Duodenal mucosa (tissue), 2 donors: Measurements from ENCODE around the gene MYO1H.

Source experiments
- H3K27ac ChIP-seq: one replicate; pipeline ENCODE4 v1.7.0; 2013; ENCODE audit warnings: low read depth, low read length
- H3K27me3 ChIP-seq, 2 donors: one replicate each; pipeline ENCODE4 v1.7.0; 2013; ENCODE audit warnings: low read length in 2 of 2, control low read depth in 1 of 2; ENCODE audit not compliant: insufficient read depth in 2 of 2, control insufficient read depth in 1 of 2
- H3K36me3 ChIP-seq, 2 donors: one replicate each; pipeline ENCODE4 v1.7.0; 2013; ENCODE audit warnings: low read length in 2 of 2, control low read depth in 1 of 2; ENCODE audit not compliant: insufficient read depth in 2 of 2, control insufficient read depth in 1 of 2
- H3K4me1 ChIP-seq, 2 donors: one replicate each; pipeline ENCODE4 v1.7.0; 2013; ENCODE audit warnings: low read length in 2 of 2, control low read depth in 1 of 2; ENCODE audit not compliant: insufficient read depth in 2 of 2, control insufficient read depth in 1 of 2
- H3K4me3 ChIP-seq, 2 donors: one replicate each; pipeline ENCODE4 v1.7.0; 2013; ENCODE audit warnings: low read length in 2 of 2, low read depth in 1 of 2
- H3K9ac ChIP-seq, 2 donors: one replicate each; pipeline ENCODE4 v1.7.0; 2013; ENCODE audit warnings: low read length in 2 of 2, low read depth in 1 of 2
- H3K9me3 ChIP-seq, 2 donors: one replicate each; pipeline ENCODE4 v1.7.0; 2013; ENCODE audit warnings: low read length in 2 of 2, control low read depth in 1 of 2; ENCODE audit not compliant: control insufficient read depth in 1 of 2

MYO1H gene

GRCh38 chr12:109495012-109495411 is 147.3 kb downstream of the MYO1H start:
- Histone ChIP-seq H3K27ac (no peak overlapping the region), H3K27me3 (no peaks in the 10 kb centered on the region), H3K4me3 (no peak overlapping the region), H3K9me3 (no peaks in the 10 kb centered on the region), H3K9ac (no peak overlapping the region), H3K36me3 (peaks cover 30 to 64% of the 10 kb centered on the region in 2 donors), H3K4me1 (no peaks in the 10 kb centered on the region)

DNA sequence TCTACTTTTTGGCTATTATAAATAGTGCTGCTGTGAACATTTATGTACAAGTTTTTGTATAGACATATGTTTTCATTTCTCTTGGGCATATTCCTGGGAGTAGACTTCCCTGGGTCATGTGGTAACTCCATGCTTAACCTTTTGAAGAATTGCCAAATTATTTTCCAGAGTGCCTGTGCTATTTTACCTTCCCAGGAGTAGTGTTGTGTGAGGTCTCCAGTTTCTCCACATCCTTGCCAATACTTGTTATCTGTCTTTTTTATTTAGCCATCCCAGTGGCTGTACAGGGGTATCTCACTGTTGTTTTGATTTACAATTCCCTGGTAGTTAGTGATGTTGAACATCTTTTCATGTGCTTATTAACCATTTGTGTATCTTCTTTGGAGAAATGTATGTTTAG is 148.6 kb downstream of the MYO1H start:
- H3K9me3 ChIP-seq, result no peaks in the 10 kb centered on the region
- no peaks in the 10 kb centered on the region for H3K27me3 ChIP-seq
- H3K27ac ChIP-seq, result no peak overlapping the region
- H3K9ac ChIP-seq, result no peak overlapping the region
- no peak overlapping the region for H3K4me3 ChIP-seq
- peaks cover 39 to 67% of the 10 kb centered on the region in 2 donors for H3K36me3 ChIP-seq
- no peaks in the 10 kb centered on the region for H3K4me1 ChIP-seq

DNA sequence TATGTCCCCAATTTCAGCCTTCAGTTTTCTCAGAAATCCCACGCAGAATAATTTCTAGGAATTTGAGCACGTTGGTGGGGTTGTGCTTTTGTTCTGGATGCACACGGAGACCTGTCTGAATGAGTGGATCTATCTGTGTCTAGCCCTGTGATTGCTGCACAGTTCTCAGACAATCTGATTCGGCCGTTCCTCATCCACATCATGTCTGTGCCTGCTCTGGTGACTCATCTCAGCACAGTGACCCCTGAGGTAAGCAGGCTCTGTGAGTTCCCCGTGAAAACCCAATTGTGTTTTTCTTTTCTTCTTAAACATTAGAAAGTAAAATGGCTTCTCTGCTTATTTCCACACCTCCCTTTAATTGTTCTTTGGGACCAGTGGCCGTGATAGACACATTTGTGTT is 150.0 kb downstream of the MYO1H start:
- H3K27ac ChIP-seq, result no peak overlapping the region
- no peak overlapping the region for H3K9ac ChIP-seq
- H3K36me3 ChIP-seq, result peaks cover 46 to 68% of the 10 kb centered on the region in 2 donors
- no peaks in the 10 kb centered on the region for H3K4me1 ChIP-seq
- no peak overlapping the region for H3K4me3 ChIP-seq
- no peaks in the 10 kb centered on the region for H3K9me3 ChIP-seq
- H3K27me3 ChIP-seq, result no peaks in the 10 kb centered on the region
